B cell (primary cell): ENCODE results near the gene THAP4. TPM values are rescaled to one million over a fixed set of nuclear protein-coding genes. Genes with fewer than 3 reads are reported as not detected.

ENCODE experiments used
- ATAC-seq: fragments of 200-7000 bp; cut with Tn5 transposase; one replicate; pipeline ENCODE4 v1.10.0; 2021; ENCODE audit warnings: low read depth, mild to moderate bottlenecking, moderate number of reproducible peaks, moderate library complexity
- CTCF ChIA-PET: fragments of 350-600 bp; sonication (Branson Sonifier 250); formaldehyde crosslinking; loops from one replicate; lab custom pipeline; 2021; ENCODE audit warnings: antibody characterized with exemption, inconsistent platforms; lab: Charles Lee
- POLR2A ChIA-PET: fragments of 350-600 bp; sonication (Branson Sonifier 250); formaldehyde crosslinking; loops from one replicate; lab custom pipeline; 2021; ENCODE audit warnings: antibody characterized with exemption; lab: Charles Lee
- DNase-seq: peaks from one replicate; pipeline ENCODE4 v3.0.0; 2013
- H2AFZ ChIP-seq: 2 replicates; pipeline ENCODE4 v1.6.1; 2012; ENCODE audit warnings: mild to moderate bottlenecking, low read depth, low read length; ENCODE audit not compliant: insufficient read depth, poor library complexity, severe bottlenecking
- H3K27ac ChIP-seq, 2 donors: 1 replicate in 1 of 2; 2 replicates in 1 of 2; pipeline ENCODE4 v1.5.1; 2012 to 2013; ENCODE audit warnings: low read length in 2 of 2, mild to moderate bottlenecking in 2 of 2, moderate library complexity in 1 of 2
- H3K27me3 ChIP-seq, 4 experiments: fragments of 200-600 bp in 1 of 4; sonication (generic) in 1 of 4; replicated peaks in 1 of 4; 1 replicate in 2 of 4; 2 replicates in 2 of 4; pipeline versions ENCODE4 v1.6.1 to v1.7.0; 2013 to 2016; ENCODE audit warnings: low read length in 3 of 4, mild to moderate bottlenecking in 2 of 4, mixed read lengths in 1 of 4, moderate library complexity in 1 of 4; ENCODE audit not compliant: insufficient read depth in 4 of 4, control insufficient read depth in 3 of 4; ENCODE audit errors: control extremely low read depth in 1 of 4
- H3K36me3 ChIP-seq, 2 experiments: replicated peaks in 1 of 2; 1 replicate in 1 of 2; 2 replicates in 1 of 2; pipeline versions ENCODE4 v1.6.1 to v1.7.1; 2013; ENCODE audit warnings: low read length in 1 of 2; ENCODE audit not compliant: insufficient read depth in 2 of 2, control insufficient read depth in 1 of 2; ENCODE audit errors: control extremely low read depth in 1 of 2, extremely low read depth in 1 of 2
- H3K4me1 ChIP-seq, 2 donors: fragments of 200-600 bp in 1 of 2; sonication (generic) in 1 of 2; 1 replicate in 1 of 2; 2 replicates in 1 of 2; pipeline versions ENCODE4 v1.5.1 to v1.6.1; 2013 to 2017; ENCODE audit warnings: low read length in 2 of 2; ENCODE audit not compliant: control insufficient read depth in 2 of 2, insufficient read depth in 2 of 2
- H3K4me2 ChIP-seq: replicated peaks from 2 replicates; pipeline ENCODE3; 2012; ENCODE audit warnings: mild to moderate bottlenecking, low read depth, low read length; ENCODE audit not compliant: poor library complexity, severe bottlenecking
- H3K4me3 ChIP-seq, 5 experiments: fragments of 200-600 bp in 1 of 5; sonication (generic) in 1 of 5; 1 replicate in 3 of 5; 2 replicates in 2 of 5; pipeline versions ENCODE4 v1.5.1 to v1.7.0; 2011 to 2016; ENCODE audit warnings: low read length in 4 of 5, mild to moderate bottlenecking in 4 of 5, low read depth in 2 of 5, control low read depth in 1 of 5, moderate library complexity in 1 of 5; ENCODE audit not compliant: insufficient read depth in 1 of 5; ENCODE audit errors: control extremely low read depth in 1 of 5, extremely low read depth in 1 of 5
- H3K79me2 ChIP-seq: fragments of 200-600 bp; sonication (generic); one replicate; pipeline ENCODE4 v1.6.0; 2016; ENCODE audit warnings: low read length; ENCODE audit not compliant: control insufficient read depth, insufficient read depth
- H3K9ac ChIP-seq: fragments of 200-600 bp; sonication (generic); 2 replicates; pipeline ENCODE4 v1.6.1; 2017; ENCODE audit warnings: mild to moderate bottlenecking, low read length, moderate library complexity
- H3K9me3 ChIP-seq, 3 donors: one replicate each; pipeline versions ENCODE4 v1.6.1 to v1.7.1; 2013; ENCODE audit warnings: low read length in 2 of 3; ENCODE audit not compliant: control insufficient read depth in 2 of 3, insufficient read depth in 1 of 3; ENCODE audit errors: control extremely low read depth in 1 of 3
- H4K20me1 ChIP-seq: 2 replicates; pipeline ENCODE4 v1.6.0; 2012; ENCODE audit warnings: mild to moderate bottlenecking, low read length; ENCODE audit not compliant: insufficient read depth, control insufficient read depth, poor library complexity, severe bottlenecking
- H3K27ac Mint-ChIP-seq: one replicate; pipeline ENCODE4 v1.8.0; 2021; ENCODE audit warnings: mixed read lengths
- H3K27me3 Mint-ChIP-seq: one replicate; pipeline ENCODE4 v1.8.0; 2021; ENCODE audit warnings: mixed read lengths
- H3K4me1 Mint-ChIP-seq: one replicate; pipeline ENCODE4 v1.8.0; 2021; ENCODE audit warnings: mixed read lengths
- H3K4me3 Mint-ChIP-seq: one replicate; pipeline ENCODE4 v1.8.0; 2021; ENCODE audit warnings: mixed read lengths
- H3K9me3 Mint-ChIP-seq: one replicate; pipeline ENCODE4 v1.8.0; 2022; ENCODE audit warnings: mixed read lengths; ENCODE audit not compliant: insufficient read depth
- EZH2 ChIP-seq: IDR thresholded peaks from 2 replicates; pipeline ENCODE4 v1.6.1; 2012; ENCODE audit warnings: borderline replicate concordance, low read depth, mild to moderate bottlenecking, moderate library complexity, low read length; ENCODE audit not compliant: insufficient read depth, poor library complexity, severe bottlenecking
- WGBS: methylation state at CpG from one replicate; pipeline ENCODE4 v1.1.5; 2013; ENCODE audit warnings: missing lambda C conversion rate; ENCODE audit not compliant: insufficient coverage; 5-methylcytosine and 5-hydroxymethylcytosine counted together
- intact Hi-C: fragments of 100-400 bp; cut with micrococcal nuclease; formaldehyde crosslinking; loops from one replicate; pipeline ENCODE4 v1.10.0; 2022
- polyA plus RNA-seq: library from polyadenylated mRNA; depleted of rRNA; stranded (reverse); fragments of >200 nt; gene quantifications from 2 replicates; pipeline ENCODE4 v1.2.3, GENCODE V29; 2012
- total RNA-seq, 2 donors: library from RNA; stranded (reverse); fragments of 120-200 nt in 1 of 2; gene quantifications; 1 replicate in 1 of 2; 2 replicates in 1 of 2; pipeline versions ENCODE4 v1.2.3 to v1.2.4, GENCODE V29; 2013 to 2022
- TF ChIP-seq, protein P1 (sequence below): fragments of 200-600 bp; IDR thresholded peaks from one replicate; pipeline ENCODE4 v1.8.0; 2022; ENCODE audit warnings: antibody characterized with exemption, mild to moderate bottlenecking

THAP4 gene
- total and polyA plus RNA-seq, 2 donors (not counting 1 experiment from before 2014, with no cell fraction given): 26.5 to 41.0 TPM

DNA sequence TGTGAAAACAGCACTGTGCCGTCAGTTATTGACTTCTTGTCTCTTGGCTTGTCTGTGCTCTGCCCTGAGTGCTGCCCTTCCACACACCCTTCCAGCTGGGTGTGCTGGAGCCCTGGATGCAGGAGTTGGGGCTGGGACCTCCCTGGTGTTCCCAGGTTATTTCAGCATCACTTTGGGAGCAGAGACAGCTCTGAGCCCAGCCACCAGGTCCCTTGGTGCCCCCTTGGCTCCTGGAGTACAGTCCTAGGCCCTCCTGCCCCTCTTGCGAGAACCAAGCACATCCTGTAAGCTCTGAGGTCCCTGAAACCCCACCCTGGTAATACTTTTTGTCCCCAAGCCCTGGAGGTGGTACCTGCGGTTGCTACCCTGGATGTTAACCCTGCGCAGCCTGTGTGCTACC is 54.2 kb downstream of the THAP4 start:
- DNase-seq: no peak
- 100% methylated on average over 3 of the region's 4 CpGs for WGBS
- H3K9me3 Mint-ChIP-seq: peaks cover 5% of the 10 kb centered on the region
- H3K4me3 ChIP-seq: no peak overlapping the region
- POLR2A ChIA-PET: no interaction called here
- no peaks in the 10 kb centered on the region for H3K4me1 ChIP-seq
- CTCF ChIA-PET: no interaction called here
- intact Hi-C loops: no loop called here
- H3K4me3 Mint-ChIP-seq: no peak overlapping the region
- H3K27me3 ChIP-seq: no peaks in the 10 kb centered on the region
- H3K27me3 Mint-ChIP-seq: no peaks in the 10 kb centered on the region
- peaks cover 3 to 32% (median 22%) of the 10 kb centered on the region in 3 donors for H3K9me3 ChIP-seq
- H3K4me2 ChIP-seq: no peak overlapping the region
- H3K79me2 ChIP-seq: no peaks in the 10 kb centered on the region
- ATAC-seq: no peak
- peaks cover 0 to 46% of the 10 kb centered on the region in 2 experiments for H3K36me3 ChIP-seq
- H4K20me1 ChIP-seq: no peaks in the 10 kb centered on the region
- no peak overlapping the region for H3K9ac ChIP-seq
- no peak overlapping the region for H3K27ac Mint-ChIP-seq
- H3K27ac ChIP-seq: no peak overlapping the region
- no peak overlapping the region for H2AFZ ChIP-seq
- no peaks in the 10 kb centered on the region for H3K4me1 Mint-ChIP-seq
- TF ChIP-seq EZH2: no peak
- TF ChIP-seq, protein P1, sequence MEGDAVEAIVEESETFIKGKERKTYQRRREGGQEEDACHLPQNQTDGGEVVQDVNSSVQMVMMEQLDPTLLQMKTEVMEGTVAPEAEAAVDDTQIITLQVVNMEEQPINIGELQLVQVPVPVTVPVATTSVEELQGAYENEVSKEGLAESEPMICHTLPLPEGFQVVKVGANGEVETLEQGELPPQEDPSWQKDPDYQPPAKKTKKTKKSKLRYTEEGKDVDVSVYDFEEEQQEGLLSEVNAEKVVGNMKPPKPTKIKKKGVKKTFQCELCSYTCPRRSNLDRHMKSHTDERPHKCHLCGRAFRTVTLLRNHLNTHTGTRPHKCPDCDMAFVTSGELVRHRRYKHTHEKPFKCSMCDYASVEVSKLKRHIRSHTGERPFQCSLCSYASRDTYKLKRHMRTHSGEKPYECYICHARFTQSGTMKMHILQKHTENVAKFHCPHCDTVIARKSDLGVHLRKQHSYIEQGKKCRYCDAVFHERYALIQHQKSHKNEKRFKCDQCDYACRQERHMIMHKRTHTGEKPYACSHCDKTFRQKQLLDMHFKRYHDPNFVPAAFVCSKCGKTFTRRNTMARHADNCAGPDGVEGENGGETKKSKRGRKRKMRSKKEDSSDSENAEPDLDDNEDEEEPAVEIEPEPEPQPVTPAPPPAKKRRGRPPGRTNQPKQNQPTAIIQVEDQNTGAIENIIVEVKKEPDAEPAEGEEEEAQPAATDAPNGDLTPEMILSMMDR: no peak

GRCh38 chr2:241582328-241582727 is 54.6 kb downstream of the THAP4 start:
- DNase-seq (no peak), ATAC-seq (no peak)
- Histone ChIP-seq H3K4me3 (no peak overlapping the region), H3K36me3 (peaks cover 0 to 46% of the 10 kb centered on the region in 2 experiments), H3K9ac (no peak overlapping the region), H3K4me1 (no peaks in the 10 kb centered on the region), H3K9me3 (peaks cover 1 to 27% (median 18%) of the 10 kb centered on the region in 3 donors), H3K27ac (no peak overlapping the region), H3K79me2 (no peaks in the 10 kb centered on the region), H3K4me2 (no peak overlapping the region), H4K20me1 (no peaks in the 10 kb centered on the region), H2AFZ (no peak overlapping the region), H3K27me3 (no peaks in the 10 kb centered on the region)
- Mint-ChIP-seq H3K4me1 (no peaks in the 10 kb centered on the region), H3K4me3 (no peak overlapping the region), H3K27me3 (no peaks in the 10 kb centered on the region), H3K27ac (no peak overlapping the region), H3K9me3 (peaks cover 5% of the 10 kb centered on the region)
- POLR2A ChIA-PET: no interaction called here
- no peak for TF ChIP-seq EZH2
- TF ChIP-seq, protein P1: no peak
- 94% methylated on average over 5 of the region's 8 CpGs for WGBS
- intact Hi-C loops: no loop called here
- CTCF ChIA-PET: interaction anchor here (0.5 kb wide), 1 partner anchor 8 kb away, joined by 4 read pairs; no protein-coding TSS in a partner anchor
